NCI-H146 (cell line): ENCODE data around the gene FEM1B.

ENCODE experiments used
- DNase-seq: peaks from one replicate; lab custom pipeline; 2025; lab: John Stamatoyannopoulos, UW

FEM1B gene

GRCh38 chr15:68259883-68260282 is 17.7 kb upstream of the FEM1B start:
- DNase-seq, result no peak

DNA sequence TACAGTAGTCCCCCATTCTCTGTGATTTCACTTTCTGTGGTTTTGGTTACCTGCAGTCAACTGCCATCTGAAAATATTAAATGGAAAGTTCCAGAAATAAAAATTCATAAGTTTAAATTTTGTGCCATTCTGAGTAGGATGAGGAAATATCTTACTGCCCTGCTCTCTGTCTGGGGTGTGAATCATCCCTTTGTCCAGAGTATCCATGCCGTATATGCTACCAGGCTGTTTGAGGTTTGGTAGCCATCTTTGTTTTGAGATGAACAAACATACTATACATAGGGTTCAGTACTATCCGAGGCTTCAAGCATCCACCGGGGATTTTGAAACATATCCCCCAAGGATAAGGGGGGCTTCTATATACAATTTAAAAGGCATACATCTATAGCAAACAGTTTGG is 16.3 kb upstream of the FEM1B start:
- no peak for DNase-seq

DNA sequence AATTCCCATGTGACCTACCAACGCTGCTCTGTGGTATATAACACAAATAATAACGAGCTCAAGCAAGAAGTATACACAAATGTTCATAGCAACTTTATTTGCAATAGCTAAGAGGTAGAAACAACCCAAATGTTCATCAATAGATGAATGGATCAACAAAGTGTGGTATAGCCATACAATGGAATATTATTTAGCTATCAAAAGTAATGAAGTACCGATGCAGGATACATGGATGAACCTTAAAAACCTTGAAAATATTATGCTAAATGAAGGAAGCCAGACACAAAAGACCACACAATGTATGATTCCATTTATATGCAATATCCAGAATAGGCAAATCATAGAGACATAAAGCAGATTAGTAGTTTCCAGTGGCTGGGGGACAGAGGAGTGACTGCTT is 15.6 kb upstream of the FEM1B start:
- no peak for DNase-seq

DNA sequence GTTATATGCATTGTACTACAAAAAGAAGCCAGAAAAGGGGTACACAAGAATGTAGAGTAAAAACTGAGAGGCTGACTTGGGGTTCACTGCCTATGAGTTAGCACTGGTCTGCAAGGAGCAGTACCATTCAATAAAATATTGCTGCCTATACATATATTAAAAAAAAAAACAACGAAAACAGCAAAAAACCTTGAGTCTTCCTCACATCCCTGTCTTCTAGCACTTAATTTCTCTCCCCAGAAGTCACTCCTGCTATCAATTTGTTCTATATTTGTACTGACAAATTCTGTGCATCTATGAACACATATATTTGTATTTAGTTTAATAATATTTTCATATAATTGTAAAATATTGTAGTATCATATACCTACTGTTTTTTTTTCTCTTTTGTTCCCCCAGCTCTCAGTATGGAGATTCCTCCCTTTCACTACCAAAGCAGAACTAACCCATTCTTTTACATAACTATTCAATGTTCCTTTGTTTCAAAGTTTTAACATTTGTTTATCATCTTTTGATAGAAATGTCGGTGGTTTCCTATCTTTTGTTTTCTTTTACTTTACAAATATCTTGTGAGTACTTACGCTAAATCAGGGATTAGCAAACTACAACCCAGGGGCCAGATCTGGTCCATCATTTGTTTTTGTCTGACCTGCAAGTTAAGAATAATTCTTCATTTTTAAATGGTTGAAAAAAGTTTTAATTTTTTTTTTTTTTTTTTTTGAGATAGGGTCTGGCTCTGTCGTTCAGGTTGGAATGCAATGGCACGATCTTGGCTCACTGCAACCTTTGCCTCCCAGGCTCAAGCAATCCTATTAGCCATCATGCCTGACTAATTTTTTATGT is 14.8 kb upstream of the FEM1B start:
- DNase-seq, result no peak

DNA sequence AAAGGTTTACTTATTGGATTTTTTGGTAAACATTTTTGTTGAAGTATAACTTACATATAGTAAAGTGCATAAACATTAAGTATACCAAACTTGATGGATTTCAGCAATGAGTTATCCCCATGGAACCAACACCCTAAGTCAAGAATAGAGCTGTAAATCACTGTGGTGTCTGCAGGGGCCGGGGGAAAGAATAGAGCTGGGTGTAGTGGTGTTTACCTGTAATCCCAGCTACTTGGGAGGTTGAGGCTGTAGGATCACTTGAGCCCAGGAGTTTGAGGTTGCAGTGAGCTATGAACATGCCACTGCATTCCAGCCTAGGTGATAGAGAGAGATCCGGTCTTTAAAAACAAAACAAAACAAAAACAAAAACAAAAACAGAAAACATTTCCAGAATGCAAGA is 13.3 kb upstream of the FEM1B start:
- no peak for DNase-seq

DNA sequence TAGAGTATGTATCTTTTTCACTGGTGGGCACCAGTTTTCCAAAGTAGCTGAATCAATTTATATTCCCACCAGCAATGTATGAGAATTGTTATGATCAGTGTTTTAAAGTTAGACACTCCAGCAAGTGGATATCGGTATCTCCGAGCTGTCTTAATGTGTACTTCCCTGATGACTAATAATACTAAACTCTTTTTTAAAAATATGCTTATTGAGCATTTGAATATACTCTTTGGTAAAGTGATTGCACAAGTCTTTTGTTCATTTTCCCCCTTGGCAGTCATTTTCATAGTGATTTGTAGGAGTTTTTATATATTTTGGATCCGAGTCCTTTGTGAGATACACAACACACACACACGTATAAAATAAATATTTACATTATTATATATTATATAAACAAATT is 12.5 kb upstream of the FEM1B start:
- DNase-seq, result no peak

GRCh38 chr15:68265674-68266073 is 11.9 kb upstream of the FEM1B start:
- no peak for DNase-seq

- DNase-seq, result no peak
Observed at GRCh38 chr15:68268405-68268804, 9.1 kb upstream of the FEM1B start.

GRCh38 chr15:68271854-68272471 is 5.6 kb upstream of the FEM1B start:
- peak; percentile 28 for DNase-seq

- DNase-seq, result no peak
Observed at GRCh38 chr15:68272721-68273271, 4.7 kb upstream of the FEM1B start.

DNA sequence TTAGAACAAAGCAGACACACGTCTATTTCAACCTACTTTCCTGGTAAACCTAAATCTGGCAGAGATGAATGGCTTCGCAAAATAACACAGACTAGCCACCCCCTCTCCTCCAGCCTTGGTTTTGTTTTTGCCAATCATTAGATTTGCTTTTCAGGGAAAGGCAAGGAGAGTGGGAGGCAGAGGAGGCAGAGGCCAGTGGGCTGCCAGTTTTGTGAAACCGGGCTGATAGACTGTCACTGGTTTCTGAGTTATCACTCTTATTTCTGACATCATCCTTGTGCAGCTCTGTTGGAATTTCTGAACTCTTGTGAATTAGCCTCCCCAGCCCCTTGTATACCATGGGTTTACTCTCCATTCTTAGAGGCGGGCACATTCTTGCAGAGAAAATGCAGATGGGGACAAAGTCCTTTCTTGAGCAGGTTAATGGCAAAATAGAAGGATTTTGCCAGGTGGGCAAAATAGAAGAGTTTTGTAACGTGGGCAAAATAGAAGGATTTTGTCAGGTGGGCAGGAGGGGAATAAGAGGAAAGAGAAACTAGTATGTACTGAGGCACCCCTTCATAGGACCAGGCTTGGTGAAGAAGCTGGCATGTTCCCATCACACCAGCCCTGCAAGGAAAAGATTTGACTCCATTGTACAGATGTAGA is 3.2 kb upstream of the FEM1B start:
- no peak for DNase-seq

DNA sequence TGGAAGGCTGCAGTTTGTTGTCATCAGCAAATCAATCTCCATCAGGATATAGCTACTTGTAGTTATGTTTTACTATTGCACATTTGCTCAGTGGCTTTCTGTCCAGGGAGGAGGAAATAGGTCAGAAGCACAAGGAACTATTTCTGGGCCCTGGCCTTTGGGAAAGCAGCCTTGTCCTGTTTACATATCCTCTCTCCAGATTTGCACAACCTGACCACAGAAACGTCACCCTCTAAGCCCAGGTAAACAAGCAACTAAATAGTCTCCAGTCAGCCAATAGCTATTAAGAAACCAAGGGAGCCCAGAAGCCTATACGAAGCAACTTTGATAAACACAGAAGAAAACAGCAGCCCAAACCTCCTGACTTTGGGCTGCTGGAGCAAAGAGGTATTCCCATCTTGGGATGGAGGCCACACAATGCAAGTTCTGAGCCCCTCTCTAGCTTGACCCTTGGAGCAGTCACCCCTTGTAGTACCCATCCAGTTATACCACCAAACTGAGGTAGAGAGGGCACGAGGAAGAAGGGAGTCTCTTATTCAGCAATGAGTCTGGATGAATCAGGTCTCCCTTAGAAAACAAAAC is 2.3 kb upstream of the FEM1B start:
- no peak for DNase-seq

DNA sequence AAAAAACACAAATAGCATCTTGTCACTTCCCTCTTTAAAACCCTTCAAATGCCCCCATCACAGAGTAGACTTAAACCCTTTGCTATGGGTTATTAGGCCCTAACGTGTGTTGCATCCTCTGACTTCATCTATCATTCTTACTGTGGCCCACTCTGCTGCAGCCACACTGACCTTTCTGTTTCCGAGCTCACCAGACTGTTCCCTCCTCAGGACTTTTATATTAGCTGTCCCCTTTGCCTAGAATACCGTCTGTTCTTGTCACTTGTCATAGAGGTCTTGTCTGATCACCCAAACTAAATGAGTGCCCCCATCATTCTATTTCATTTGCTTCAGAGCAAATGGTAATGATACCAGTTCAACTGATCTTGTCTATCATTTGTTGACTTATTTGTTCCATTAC is 877 bp upstream of the FEM1B start:
- DNase-seq, result no peak

DNA sequence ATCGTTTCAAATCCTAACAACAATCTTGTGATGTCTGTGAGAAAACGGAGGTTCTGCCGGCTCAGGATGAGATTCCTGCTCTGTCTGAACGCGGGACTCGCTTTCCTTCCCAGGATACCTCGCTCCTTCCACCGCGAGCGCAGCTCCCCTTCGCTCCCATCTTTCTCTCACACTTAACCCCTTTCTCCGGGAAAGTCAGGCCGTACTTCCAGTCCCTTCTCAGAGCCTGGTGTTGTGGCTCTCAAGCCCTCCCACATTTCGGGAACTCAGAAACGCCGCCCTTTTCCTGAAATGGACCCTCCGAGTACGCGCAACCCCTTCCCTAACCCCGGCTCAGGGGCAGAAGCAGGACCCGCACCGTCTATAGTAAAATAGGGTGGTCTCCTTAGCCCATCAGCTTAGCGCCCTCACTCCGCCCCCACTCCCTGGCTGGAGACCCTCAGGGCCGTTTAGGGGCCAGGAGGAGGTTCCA is 378 bp upstream of the FEM1B start:
- DNase-seq, result peak; percentile 67

DNA sequence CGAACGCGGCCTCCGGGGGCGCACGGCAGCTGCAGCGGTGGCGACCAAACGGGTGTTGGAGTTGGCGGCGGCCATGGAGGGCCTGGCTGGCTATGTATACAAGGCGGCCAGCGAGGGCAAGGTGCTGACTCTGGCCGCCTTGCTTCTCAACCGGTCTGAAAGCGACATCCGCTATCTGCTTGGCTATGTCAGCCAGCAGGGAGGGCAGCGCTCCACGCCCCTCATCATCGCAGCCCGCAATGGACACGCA is 725 bp downstream of the FEM1B start:
- peak; percentile 66 for DNase-seq

DNA sequence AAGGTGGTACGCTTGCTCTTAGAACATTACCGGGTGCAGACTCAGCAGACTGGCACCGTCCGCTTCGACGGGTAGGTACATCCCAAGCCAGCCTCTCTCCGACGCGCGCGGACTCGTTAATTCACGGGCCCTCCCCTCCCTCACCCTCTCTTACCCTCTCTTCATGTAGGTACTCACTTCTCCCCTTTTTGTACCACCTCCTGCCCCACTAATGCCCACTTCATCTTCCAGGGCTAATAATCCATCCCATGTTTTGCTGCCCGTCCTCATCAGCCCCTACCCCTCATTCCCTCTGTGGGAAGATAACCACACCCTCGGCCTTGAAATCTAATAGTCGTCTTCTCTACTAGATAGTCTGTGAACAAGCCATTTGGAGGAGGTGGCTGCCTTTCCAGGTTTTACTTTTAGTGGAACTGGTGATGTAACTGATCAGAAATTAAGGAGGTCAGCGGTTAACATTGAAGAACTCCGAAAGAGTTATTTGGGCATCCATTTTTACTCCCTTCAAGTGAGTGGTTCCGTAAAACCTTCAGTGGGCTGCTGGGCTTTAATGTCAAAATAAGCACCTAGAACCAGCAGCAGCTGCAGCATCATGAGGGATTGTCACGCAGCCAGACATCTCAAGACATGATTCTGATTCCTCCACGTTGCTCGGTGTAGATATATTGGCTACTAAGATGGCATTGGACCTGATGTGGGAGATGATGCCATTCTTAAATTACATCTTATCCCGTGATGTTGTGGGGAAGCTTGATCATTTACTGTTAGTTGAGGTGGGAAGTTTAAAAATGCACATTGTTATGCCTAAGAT is 1.3 kb downstream of the FEM1B start:
- no peak for DNase-seq

- DNase-seq, result no peak
Observed at GRCh38 chr15:68279779-68280753, 2.5 kb downstream of the FEM1B start.

DNA sequence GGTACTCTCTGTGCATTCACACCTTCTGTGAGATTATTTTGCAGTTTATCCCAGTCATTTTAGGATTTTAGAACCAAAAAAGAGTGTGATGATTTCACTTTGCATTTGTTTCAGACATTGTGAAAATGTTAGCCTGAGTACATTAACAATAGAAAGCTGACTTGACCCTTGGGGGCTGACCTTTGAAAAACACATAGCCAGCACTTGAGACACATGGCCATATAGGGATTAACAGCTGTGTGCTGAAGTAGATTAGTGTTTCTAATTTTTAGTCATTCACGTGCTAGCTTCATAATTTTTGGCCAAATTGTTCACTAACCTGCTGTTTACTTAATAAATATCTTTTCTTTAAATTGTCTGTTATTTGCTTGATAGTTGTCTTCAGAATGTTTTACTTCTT is 3.5 kb downstream of the FEM1B start:
- no peak for DNase-seq

DNA sequence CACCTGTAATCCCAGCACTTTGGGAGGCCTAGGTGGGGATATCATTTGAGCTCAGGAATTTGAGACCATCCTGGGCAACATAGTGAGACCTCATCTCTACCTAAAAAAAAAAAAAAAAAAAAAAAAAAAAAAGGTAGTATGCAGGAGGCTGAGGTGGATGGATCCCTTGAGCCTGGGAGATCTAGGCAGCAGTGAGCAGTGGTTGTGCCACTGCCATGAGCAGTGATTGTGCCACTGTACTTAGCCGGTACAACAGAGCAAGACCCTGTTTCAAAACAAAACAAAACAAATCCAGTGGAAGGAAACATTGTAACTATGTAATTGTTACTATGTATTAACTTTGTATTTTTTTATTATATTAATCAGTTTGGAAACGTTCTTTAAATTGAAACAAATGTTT is 5.9 kb downstream of the FEM1B start:
- no peak for DNase-seq

DNA sequence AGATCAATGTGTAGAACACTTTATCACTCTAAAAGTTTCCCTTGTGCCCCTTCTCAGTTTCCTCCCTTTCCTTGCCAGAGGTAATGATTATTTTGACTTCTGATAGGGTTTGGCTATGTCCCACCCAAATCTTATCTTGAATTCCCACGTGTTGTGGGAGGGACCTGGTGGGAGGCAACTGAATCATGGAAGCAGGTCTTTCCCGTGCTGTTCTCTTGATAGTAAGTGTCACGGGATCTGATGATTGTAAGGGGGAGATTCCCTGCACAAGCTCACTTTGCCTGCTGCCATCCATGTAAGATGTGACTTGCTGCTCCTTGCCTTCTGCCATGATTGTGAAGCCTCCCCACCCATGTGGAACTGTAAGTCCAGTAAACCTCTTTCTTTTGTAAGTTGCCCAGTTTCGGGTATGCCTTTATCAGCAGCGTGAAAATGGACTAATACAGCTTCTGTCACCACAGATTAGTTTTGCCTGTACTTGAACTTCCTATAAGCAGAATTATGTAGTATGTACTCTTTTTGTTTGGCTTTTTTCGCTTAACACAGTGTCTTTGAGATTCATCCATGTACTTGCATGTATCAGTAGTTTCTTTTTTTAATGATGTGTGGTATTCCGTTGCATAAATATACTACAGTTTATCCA is 7.2 kb downstream of the FEM1B start:
- no peak for DNase-seq
